HFF-Myc (cell line): ENCODE data around the gene FREM2.

Experiments used
- DNase-seq: peaks from one replicate; pipeline ENCODE4 v3.0.0-alpha.2; 2011; ENCODE audit warnings: low read depth; ENCODE audit errors: extremely low read depth
- H3K4me3 ChIP-seq: replicated peaks from 2 replicates; pipeline ENCODE4 v1.5.1; 2011; ENCODE audit warnings: low read depth, mild to moderate bottlenecking, control low read depth, low read length
- TF ChIP-seq, protein P1 (sequence below): IDR thresholded peaks from 2 replicates; pipeline ENCODE4 v1.5.1; 2012; ENCODE audit warnings: mild to moderate bottlenecking, low read depth, low read length, control low read depth; ENCODE audit errors: missing control alignments

FREM2 gene

GRCh38 chr13:38872693-38873092, 185.8 kb downstream of the FREM2 start:
- no peak for DNase-seq
- TF ChIP-seq, protein P1, sequence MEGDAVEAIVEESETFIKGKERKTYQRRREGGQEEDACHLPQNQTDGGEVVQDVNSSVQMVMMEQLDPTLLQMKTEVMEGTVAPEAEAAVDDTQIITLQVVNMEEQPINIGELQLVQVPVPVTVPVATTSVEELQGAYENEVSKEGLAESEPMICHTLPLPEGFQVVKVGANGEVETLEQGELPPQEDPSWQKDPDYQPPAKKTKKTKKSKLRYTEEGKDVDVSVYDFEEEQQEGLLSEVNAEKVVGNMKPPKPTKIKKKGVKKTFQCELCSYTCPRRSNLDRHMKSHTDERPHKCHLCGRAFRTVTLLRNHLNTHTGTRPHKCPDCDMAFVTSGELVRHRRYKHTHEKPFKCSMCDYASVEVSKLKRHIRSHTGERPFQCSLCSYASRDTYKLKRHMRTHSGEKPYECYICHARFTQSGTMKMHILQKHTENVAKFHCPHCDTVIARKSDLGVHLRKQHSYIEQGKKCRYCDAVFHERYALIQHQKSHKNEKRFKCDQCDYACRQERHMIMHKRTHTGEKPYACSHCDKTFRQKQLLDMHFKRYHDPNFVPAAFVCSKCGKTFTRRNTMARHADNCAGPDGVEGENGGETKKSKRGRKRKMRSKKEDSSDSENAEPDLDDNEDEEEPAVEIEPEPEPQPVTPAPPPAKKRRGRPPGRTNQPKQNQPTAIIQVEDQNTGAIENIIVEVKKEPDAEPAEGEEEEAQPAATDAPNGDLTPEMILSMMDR, result peak; percentile 49
- no peak overlapping the region for H3K4me3 ChIP-seq

DNA sequence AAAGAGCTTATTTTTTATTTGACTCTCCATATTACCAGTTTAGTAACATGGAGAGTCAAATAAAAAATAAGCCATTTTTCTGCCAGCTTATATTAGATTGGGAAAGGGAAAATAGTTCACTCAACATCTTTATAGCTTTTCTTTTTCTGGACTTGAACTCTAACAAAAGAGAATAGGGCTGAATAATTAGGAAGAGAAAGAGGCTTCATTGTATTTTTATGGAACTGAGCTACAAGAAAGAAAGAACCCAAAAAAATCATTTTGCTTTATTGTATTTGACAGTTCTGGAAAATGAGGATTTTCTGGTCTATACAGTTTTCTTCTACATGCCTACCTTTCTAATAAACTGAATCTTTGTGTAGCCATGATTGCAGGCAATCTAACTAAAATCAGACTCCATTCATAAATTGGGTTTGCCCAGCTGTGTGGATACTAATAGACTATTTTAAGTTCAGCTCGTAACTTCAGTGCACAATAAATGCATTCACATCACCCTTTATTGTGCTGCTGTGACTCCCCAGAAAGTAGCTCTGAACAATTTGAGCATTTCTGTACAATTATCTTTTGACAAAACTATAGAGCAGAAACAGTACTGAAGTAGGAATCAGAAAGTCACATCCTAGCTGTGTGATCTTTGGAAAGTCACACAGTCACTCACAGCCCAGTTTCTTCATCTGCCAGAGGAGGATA, 188.5 kb downstream of the FREM2 start:
- H3K4me3 ChIP-seq, result no peak overlapping the region
- TF ChIP-seq, protein P1, result no peak
- no peak for DNase-seq

GRCh38 chr13:38879278-38879677, 192.4 kb downstream of the FREM2 start:
- no peak overlapping the region for H3K4me3 ChIP-seq
- TF ChIP-seq, protein P1, result no peak

GRCh38 chr13:38879786-38880185, 192.9 kb downstream of the FREM2 start:
- TF ChIP-seq, protein P1, result no peak
- H3K4me3 ChIP-seq, result no peak overlapping the region
- no peak for DNase-seq

More at GRCh38 chr13:38879278-38879677, 192.4 kb downstream of the FREM2 start:
- no peak for DNase-seq

DNA sequence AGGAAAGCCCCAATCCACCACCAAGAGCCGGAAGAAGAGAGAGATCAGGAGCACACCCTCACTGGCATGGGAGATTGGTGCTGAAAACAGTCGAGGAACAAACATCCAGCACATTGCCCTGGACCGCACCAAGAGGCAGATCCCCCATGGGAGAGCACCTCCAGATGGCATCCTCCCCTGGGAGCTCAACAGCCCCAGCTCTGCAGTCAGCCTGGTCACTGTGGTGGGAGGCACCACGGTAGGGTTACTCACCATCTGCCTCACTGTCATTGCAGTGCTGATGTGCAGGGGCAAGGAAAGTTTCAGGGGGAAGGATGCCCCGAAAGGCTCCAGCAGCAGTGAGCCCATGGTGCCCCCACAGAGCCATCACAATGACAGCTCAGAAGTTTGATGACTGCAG, 193.5 kb downstream of the FREM2 start:
- no peak overlapping the region for H3K4me3 ChIP-seq
- TF ChIP-seq, protein P1, result no peak
- no peak for DNase-seq

- DNase-seq, result no peak
- TF ChIP-seq, protein P1, result no peak
- no peak overlapping the region for H3K4me3 ChIP-seq
These were observed 196.9 kb downstream of the FREM2 start for GRCh38 chr13:38883783-38884182.

GRCh38 chr13:38888309-38888708, 201.4 kb downstream of the FREM2 start:
- TF ChIP-seq, protein P1, result no peak
- no peak overlapping the region for H3K4me3 ChIP-seq
- peak; percentile 14 for DNase-seq
